Pancreas (tissue), 10 donors: ENCODE data around the gene RPEL1. TPM values are rescaled to one million over a fixed set of nuclear protein-coding genes. Genes with fewer than 3 reads are reported as not detected.
"Not testable (repeated sequence)": the region's sequence is repeated elsewhere in the genome, so short reads cannot be mapped to it uniquely, and the experiment has no call there.

Experiments
- ATAC-seq, 4 donors: fragments of 200-7000 bp; cut with Tn5 transposase; one replicate each; pipeline versions ENCODE4 v1.8.0 to v1.9.1; 2020; ENCODE audit warnings: mild to moderate bottlenecking in 4 of 4, moderate library complexity in 4 of 4
- DNase-seq, 6 donors: peaks; one replicate each; pipeline ENCODE4 v3.0.0-alpha.2; 2020
- FAIRE-seq: peaks from 2 replicates; lab custom pipeline; 2012; peaks lifted over from hg19 to GRCh38; lab: Jason Lieb, UNC
- H3K27ac ChIP-seq, 4 donors: fragments of 200-600 bp; sonication (generic); 1 replicate in 3 of 4; 2 replicates in 1 of 4; pipeline versions ENCODE4 v1.5.0 to v1.8.0; 2020
- H3K27me3 ChIP-seq, 4 donors: fragments of 200-600 bp; one replicate each; pipeline ENCODE4 v1.8.0; 2021
- H3K36me3 ChIP-seq, 3 donors: fragments of 200-600 bp; sonication (generic) in 1 of 3; one replicate each; pipeline versions ENCODE4 v1.5.0 to v1.8.0; 2020 to 2021
- H3K4me1 ChIP-seq, 3 donors: fragments of 200-600 bp; one replicate each; pipeline ENCODE4 v1.8.0; 2021
- H3K4me3 ChIP-seq, 4 donors: fragments of 200-600 bp; sonication (generic) in 2 of 4; one replicate each; pipeline versions ENCODE4 v1.5.0 to v1.8.0; 2020 to 2021
- H3K9me3 ChIP-seq, 4 donors: fragments of 200-600 bp; one replicate each; pipeline ENCODE4 v1.8.0; 2021
- CTCF ChIP-seq, 4 donors: fragments of 200-600 bp; sonication (generic) in 3 of 4; IDR thresholded peaks; one replicate each; pipeline versions ENCODE4 v1.5.0 to v1.8.0; 2021; ENCODE audit warnings: antibody characterized with exemption in 4 of 4
- WGBS, 2 donors: extraction: QIAGEN DNeasy Blood & Tissue Kit; methylation state at CpG; one replicate each; pipeline ENCODE4 v1.1.7; 2013; 5-methylcytosine and 5-hydroxymethylcytosine counted together
- intact Hi-C, 3 donors: fragments of 100-400 bp; cut with DNase I; formaldehyde crosslinking; loops; one replicate each; pipeline versions ENCODE4 v1.11.1 to v1.14.2; 2022
- polyA plus RNA-seq, 2 donors: library from polyadenylated mRNA; stranded (reverse); fragments of 200-250 nt; gene quantifications; one replicate each; pipeline ENCODE4 v1.2.3, GENCODE V29; 2013
- total RNA-seq, 6 donors: library from RNA; stranded (reverse); fragmentation: NEBNext Ultra II Directional in 4 of 6; extraction: Animal tissue kit (Norgen Biotek cat#: 25700) in 4 of 6; gene quantifications; one replicate each; pipeline versions ENCODE4 v1.2.1 to v1.2.4, GENCODE V29; 2021 to 2023
- donor health status: healthy with polysubstance abuse.
- donor health status: DM: no; HTN: no; CAD: no; lungs with moderate emphysema.
- donor health status: DM: no; HTN: no; CAD: no.
- donor health status: control.
- donor health status: control.
- donor health status: Bipolar disorder and iron deficiency.
- donor health status: DM: yes; HTN: yes; CAD: no.
- donor health status: DM: no; HTN: no; CAD: no.
- donor health status: DM: no; HTN: no; CAD: no.
- donor health status: DM: yes; HTN: yes; CAD: no.

RPEL1 gene
- total and polyA plus RNA-seq, 8 donors = not detected

- no peak for DNase-seq
- no peak for ATAC-seq
- no peak overlapping the region for H3K4me3 ChIP-seq
- no peaks in the 10 kb centered on the region for H3K27me3 ChIP-seq
- no peaks in the 10 kb centered on the region for H3K9me3 ChIP-seq
- 96 to 100% methylated on average over 1 of the region's 1 CpG for WGBS, 2 donors
- no peaks in the 10 kb centered on the region for H3K4me1 ChIP-seq
- H3K27ac ChIP-seq = no peak overlapping the region
- TF ChIP-seq CTCF (IDR thresholded peaks at IDR 0.05) = no peak
- FAIRE-seq = no peak
- intact Hi-C loops = no loop called here
- no peaks in the 10 kb centered on the region for H3K36me3 ChIP-seq
Measured at GRCh38 chr10:103256613-103257012, 10.9 kb downstream of the RPEL1 start.

- no peak for FAIRE-seq
- H3K27me3 ChIP-seq = no peaks in the 10 kb centered on the region
- no peak for DNase-seq
- H3K4me3 ChIP-seq = no peak overlapping the region
- no peak for ATAC-seq
- intact Hi-C loops = no loop called here
- H3K36me3 ChIP-seq = no peaks in the 10 kb centered on the region
- H3K4me1 ChIP-seq = no peaks in the 10 kb centered on the region
- no peaks in the 10 kb centered on the region for H3K9me3 ChIP-seq
- no peak overlapping the region for H3K27ac ChIP-seq
- TF ChIP-seq CTCF (IDR thresholded peaks at IDR 0.05) = no peak
Measured at GRCh38 chr10:103257812-103258211, 12.1 kb downstream of the RPEL1 start.

GRCh38 chr10:103258928-103259327 lies 13.2 kb downstream of the RPEL1 start:
- 78 to 90% methylated on average over 4 of the region's 4 CpGs for WGBS, 2 donors

GRCh38 chr10:103259989-103260388 lies 14.3 kb downstream of the RPEL1 start:
- intact Hi-C loops = no loop called here
- 83 to 86% methylated on average over 5 of the region's 5 CpGs for WGBS, 2 donors
- H3K4me1 ChIP-seq = no peaks in the 10 kb centered on the region
- FAIRE-seq = no peak
- no peaks in the 10 kb centered on the region for H3K9me3 ChIP-seq
- H3K27ac ChIP-seq = no peak overlapping the region
- no peaks in the 10 kb centered on the region for H3K36me3 ChIP-seq
- no peak for DNase-seq
- peaks cover 0 to 5% (median 0%) of the 10 kb centered on the region in 4 donors for H3K27me3 ChIP-seq
- no peak for ATAC-seq
- no peak overlapping the region for H3K4me3 ChIP-seq
- no peak for TF ChIP-seq CTCF (IDR thresholded peaks at IDR 0.05)

More at GRCh38 chr10:103258928-103259327, 13.2 kb downstream of the RPEL1 start:
- ATAC-seq, H3K9me3 ChIP-seq, H3K36me3 ChIP-seq, H3K27me3 ChIP-seq, H3K27ac ChIP-seq, H3K4me3 ChIP-seq, FAIRE-seq, H3K4me1 ChIP-seq, intact Hi-C loops, DNase-seq: not testable (repeated sequence)

- ATAC-seq = no peak
- no peak for FAIRE-seq
- Histone ChIP-seq H3K4me1 (no peaks in the 10 kb centered on the region), H3K4me3 (no peak overlapping the region), H3K36me3 (no peaks in the 10 kb centered on the region), H3K9me3 (no peaks in the 10 kb centered on the region), H3K27ac (no peak overlapping the region), H3K27me3 (peaks cover 0 to 6% (median 0%) of the 10 kb centered on the region in 4 donors)
- no peak for DNase-seq
- 49 to 71% methylated on average over 3 of the region's 3 CpGs for WGBS, 2 donors
- TF ChIP-seq CTCF (IDR thresholded peaks at IDR 0.05) = no peak
- intact Hi-C loops = no loop called here
Measured at GRCh38 chr10:103262229-103262628, 16.5 kb downstream of the RPEL1 start.
